DOHH2 (cell line): ENCODE data around the gene SART1.

Source experiments
- H3F3A ChIP-seq: fragments of 200-600 bp; sonication (generic), shearing (Covaris generic); 2 replicates; pipeline ENCODE4 v1.6.0; 2016; ENCODE audit warnings: antibody characterized with exemption, mild to moderate bottlenecking; ENCODE audit not compliant: control insufficient read depth, insufficient read depth
- H3K27ac ChIP-seq: fragments of 200-600 bp; sonication (generic); 2 replicates; pipeline ENCODE4 v1.5.1; 2014; ENCODE audit warnings: low read depth, mild to moderate bottlenecking, low read length, moderate library complexity
- H3K27me3 ChIP-seq: fragments of 200-600 bp; sonication (generic); 2 replicates; pipeline ENCODE4 v1.6.1; 2014; ENCODE audit warnings: mild to moderate bottlenecking, low read length, mixed read lengths; ENCODE audit not compliant: control insufficient read depth
- H3K36me3 ChIP-seq: fragments of 200-600 bp; sonication (generic); 2 replicates; pipeline ENCODE4 v1.6.1; 2014; ENCODE audit warnings: mild to moderate bottlenecking, low read length, moderate library complexity, mixed read lengths; ENCODE audit not compliant: control insufficient read depth
- H3K4me1 ChIP-seq: fragments of 200-600 bp; sonication (generic); 2 replicates; pipeline ENCODE4 v1.6.1; 2014; ENCODE audit warnings: mild to moderate bottlenecking, low read length, mixed read lengths; ENCODE audit not compliant: control insufficient read depth
- H3K4me2 ChIP-seq: fragments of 200-600 bp; sonication (generic); 2 replicates; pipeline ENCODE4 v1.6.0; 2014; ENCODE audit warnings: mild to moderate bottlenecking, low read length, moderate library complexity
- H3K4me3 ChIP-seq: fragments of 200-600 bp; sonication (generic); 2 replicates; pipeline ENCODE4 v1.5.1; 2014; ENCODE audit warnings: mild to moderate bottlenecking, low read length, mixed read lengths
- H3K79me2 ChIP-seq: fragments of 200-600 bp; sonication (generic); 2 replicates; pipeline ENCODE4 v1.6.1; 2014; ENCODE audit warnings: mild to moderate bottlenecking, low read length, mixed read lengths; ENCODE audit not compliant: control insufficient read depth
- H3K9me2 ChIP-seq: fragments of 200-600 bp; sonication (generic); replicated peaks from 2 replicates; pipeline ENCODE4 v1.6.1; 2014; ENCODE audit warnings: mild to moderate bottlenecking, low read length, mixed read lengths; ENCODE audit not compliant: control insufficient read depth
- H3K9me3 ChIP-seq: fragments of 200-600 bp; sonication (generic); 2 replicates; pipeline ENCODE4 v1.6.1; 2014; ENCODE audit warnings: antibody characterized with exemption, low read length, mixed read lengths; ENCODE audit not compliant: control insufficient read depth, insufficient read depth
- H4K20me1 ChIP-seq: fragments of 200-600 bp; sonication (generic); 2 replicates; pipeline ENCODE4 v1.6.0; 2014; ENCODE audit warnings: low read depth, mild to moderate bottlenecking, antibody characterized with exemption, low read length, moderate library complexity; ENCODE audit not compliant: control insufficient read depth, insufficient read depth
- CTCF ChIP-seq: fragments of 200-600 bp; sonication (generic); IDR thresholded peaks from one replicate; pipeline ENCODE4 v1.5.1; 2014; ENCODE audit warnings: antibody characterized with exemption, mild to moderate bottlenecking, low read depth, low read length; ENCODE audit not compliant: poor library complexity, severe bottlenecking
- EZH2phosphoT487 ChIP-seq: fragments of 200-600 bp; sonication (generic); IDR thresholded peaks from 2 replicates; pipeline ENCODE4 v1.6.1; 2017; ENCODE audit warnings: borderline replicate concordance, mild to moderate bottlenecking, antibody characterized with exemption, low read length, moderate library complexity, mixed read lengths

SART1 gene

GRCh38 chr11:65973439-65974110 is 12.0 kb downstream of the SART1 start:
- peaks cover 45% of the 10 kb centered on the region for H3K36me3 ChIP-seq
- H4K20me1 ChIP-seq: no peaks in the 10 kb centered on the region; the same call in 1 of the 2 replicates
- H3K4me2 ChIP-seq: no peak overlapping the region
- no peaks in the 10 kb centered on the region for H3K9me2 ChIP-seq
- no peaks in the 10 kb centered on the region for H3F3A ChIP-seq
- no peak overlapping the region for H3K4me3 ChIP-seq
- no peaks in the 10 kb centered on the region for H3K27me3 ChIP-seq
- H3K9me3 ChIP-seq: no peaks in the 10 kb centered on the region
- TF ChIP-seq EZH2phosphoT487 (no peak), CTCF (no peak)
- no peaks in the 10 kb centered on the region for H3K4me1 ChIP-seq
- no peaks in the 10 kb centered on the region for H3K79me2 ChIP-seq
- no peak overlapping the region for H3K27ac ChIP-seq

GRCh38 chr11:65975771-65976170 is 14.2 kb downstream of the SART1 start:
- H3K4me3 ChIP-seq: no peak overlapping the region

GRCh38 chr11:65976216-65977176 is 15.0 kb downstream of the SART1 start:
- H3K9me3 ChIP-seq: no peaks in the 10 kb centered on the region
- H3K9me2 ChIP-seq: no peaks in the 10 kb centered on the region
- no peaks in the 10 kb centered on the region for H3F3A ChIP-seq
- H4K20me1 ChIP-seq: no peaks in the 10 kb centered on the region; the same call in 1 of the 2 replicates
- H3K4me2 ChIP-seq: no peak overlapping the region
- H3K27ac ChIP-seq: no peak overlapping the region
- H3K79me2 ChIP-seq: no peaks in the 10 kb centered on the region
- no peak overlapping the region for H3K4me3 ChIP-seq
- no peaks in the 10 kb centered on the region for H3K27me3 ChIP-seq
- no peaks in the 10 kb centered on the region for H3K4me1 ChIP-seq
- no peak for TF ChIP-seq EZH2phosphoT487
- peaks cover 39% of the 10 kb centered on the region for H3K36me3 ChIP-seq

More at GRCh38 chr11:65975771-65976170, 14.2 kb downstream of the SART1 start:
- no peaks in the 10 kb centered on the region; the same call in 1 of the 2 replicates for H4K20me1 ChIP-seq
- H3K27ac ChIP-seq: no peak overlapping the region
- TF ChIP-seq CTCF: no peak
- no peak for TF ChIP-seq EZH2phosphoT487
- H3K27me3 ChIP-seq: no peaks in the 10 kb centered on the region
- H3K36me3 ChIP-seq: peaks cover 39% of the 10 kb centered on the region
- H3K4me1 ChIP-seq: no peaks in the 10 kb centered on the region
- no peaks in the 10 kb centered on the region for H3K79me2 ChIP-seq
- H3F3A ChIP-seq: no peaks in the 10 kb centered on the region
- no peaks in the 10 kb centered on the region for H3K9me3 ChIP-seq
- H3K9me2 ChIP-seq: no peaks in the 10 kb centered on the region
- H3K4me2 ChIP-seq: no peak overlapping the region
